Activated effector memory CD4-positive, alpha-beta T cell treated with anti-CD3 and anti-CD28 coated beads, Interleukin-2, amount 50 U/mL, for 16 hours (primary cell): ENCODE results near the gene TRIML1.
"Not testable (repeated sequence)": the region's sequence is repeated elsewhere in the genome, so short reads cannot be mapped to it uniquely, and the experiment has no call there.

Experiments
- DNase-seq: peaks from one replicate; pipeline ENCODE4 v3.0.0-alpha.2; 2020

TRIML1 gene

GRCh38 chr4:188154668-188155405, 15.6 kb downstream of the TRIML1 start:
- DNase-seq = no peak

GRCh38 chr4:188158336-188158735, 19.1 kb downstream of the TRIML1 start:
- DNase-seq = no peak

GRCh38 chr4:188159513-188160226, 20.4 kb downstream of the TRIML1 start:
- DNase-seq = not testable (repeated sequence)

GRCh38 chr4:188160406-188160805, 21.2 kb downstream of the TRIML1 start:
- no peak for DNase-seq

- no peak for DNase-seq
Measured at GRCh38 chr4:188161167-188161566, 21.9 kb downstream of the TRIML1 start.

- DNase-seq = no peak
Measured at GRCh38 chr4:188162698-188163097, 23.5 kb downstream of the TRIML1 start.

- no peak for DNase-seq
Measured at GRCh38 chr4:188168726-188169373, 29.6 kb downstream of the TRIML1 start.

GRCh38 chr4:188171551-188171950, 32.3 kb downstream of the TRIML1 start:
- no peak for DNase-seq

GRCh38 chr4:188175288-188175687, 36.0 kb downstream of the TRIML1 start:
- no peak for DNase-seq

GRCh38 chr4:188177997-188178675, 38.9 kb downstream of the TRIML1 start:
- no peak for DNase-seq

GRCh38 chr4:188178806-188179205, 39.6 kb downstream of the TRIML1 start:
- DNase-seq = no peak

- DNase-seq = no peak
Measured at GRCh38 chr4:188187106-188187505, 47.9 kb downstream of the TRIML1 start.

GRCh38 chr4:188190461-188190860, 51.2 kb downstream of the TRIML1 start:
- no peak for DNase-seq

GRCh38 chr4:188194421-188194820, 55.2 kb downstream of the TRIML1 start:
- DNase-seq = no peak

GRCh38 chr4:188195389-188195985, 56.2 kb downstream of the TRIML1 start:
- DNase-seq = no peak

- no peak for DNase-seq
Measured at GRCh38 chr4:188196134-188196735, 57.0 kb downstream of the TRIML1 start.
